ENCODE results near the gene TCL1B.
A peak's percentile ranks its signal among the peaks of the same experiment; 100 is the strongest.
"Not testable (repeated sequence)": the region's sequence is repeated elsewhere in the genome, so short reads cannot be mapped to it uniquely, and the experiment has no call there.

The TCL1B gene

DNA sequence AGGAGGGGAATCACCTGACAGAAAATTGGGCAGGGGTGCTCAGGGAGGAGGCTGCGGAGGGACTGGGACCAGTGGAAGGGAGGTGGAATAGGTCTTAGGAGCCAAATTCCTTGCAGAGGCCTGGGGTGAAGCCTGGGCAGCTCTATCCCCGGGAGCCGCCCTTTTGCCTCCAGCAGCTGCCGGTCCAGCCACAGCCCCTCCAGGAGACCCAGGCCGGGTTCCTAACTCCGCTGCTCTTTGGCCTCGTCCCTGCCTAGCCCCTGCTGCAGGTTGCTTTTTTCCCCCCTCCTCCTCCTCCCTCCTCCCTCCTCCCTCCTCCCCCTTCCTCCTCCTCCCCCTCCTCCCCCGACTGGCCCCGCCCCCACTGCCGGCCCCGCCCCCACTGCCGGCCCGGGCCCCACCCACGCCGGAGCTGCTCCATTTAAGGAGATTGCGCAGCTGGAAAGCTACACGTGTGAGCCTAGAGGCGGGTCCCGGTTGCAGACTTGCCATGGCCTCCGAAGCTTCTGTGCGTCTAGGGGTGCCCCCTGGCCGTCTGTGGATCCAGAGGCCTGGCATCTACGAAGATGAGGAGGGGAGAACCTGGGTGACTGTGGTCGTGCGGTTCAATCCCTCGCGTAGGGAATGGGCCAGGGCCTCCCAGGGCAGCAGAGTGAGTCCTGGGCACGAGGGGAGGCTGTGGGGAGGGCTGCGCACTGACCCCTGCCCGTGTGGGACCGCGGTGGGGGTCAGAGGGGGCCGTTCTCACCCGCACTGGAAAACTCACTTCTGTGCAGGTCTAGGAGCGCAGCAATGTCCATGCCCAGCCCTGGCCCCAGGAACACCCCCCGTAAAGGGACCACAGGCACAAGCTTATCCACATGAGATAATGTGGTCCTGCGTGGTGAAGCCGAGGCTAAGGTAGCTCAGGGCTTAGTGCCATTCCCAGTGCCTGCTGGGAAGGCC, at the start of gene TCL1B:
TCL1B (plus strand) TSS at position 449 of the 945 bp plus-strand sequence; CDS start at position 491, 42 bp downstream.
- DNase-seq, result no peak

- no peak for DNase-seq
Observed at GRCh38 chr14:95644981-95645380, 41.2 kb upstream of the TCL1B start.

- DNase-seq, result no peak
Observed at GRCh38 chr14:95645389-95645996, 40.7 kb upstream of the TCL1B start.

DNA sequence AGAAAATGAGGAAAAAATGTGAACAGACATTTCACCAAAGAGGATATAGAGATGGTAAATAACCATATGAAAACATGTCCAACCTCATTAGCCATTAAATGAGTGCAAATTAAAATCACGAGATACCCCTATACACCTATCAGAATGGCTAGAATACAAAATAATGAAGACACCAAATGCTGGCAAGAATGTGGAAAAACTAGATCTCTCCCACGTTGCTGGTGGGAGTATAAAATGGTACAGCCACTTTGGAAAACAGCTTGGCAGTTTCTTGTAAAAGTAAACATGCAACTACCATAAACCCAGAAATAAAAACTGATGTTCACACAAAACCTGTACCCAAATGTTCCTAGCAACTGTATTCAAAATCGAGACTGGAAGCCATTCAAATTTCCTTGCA, 38.3 kb upstream of the TCL1B start:
- DNase-seq, result no peak

- DNase-seq, result no peak
Observed at GRCh38 chr14:95649230-95649629, 37.0 kb upstream of the TCL1B start.

DNA sequence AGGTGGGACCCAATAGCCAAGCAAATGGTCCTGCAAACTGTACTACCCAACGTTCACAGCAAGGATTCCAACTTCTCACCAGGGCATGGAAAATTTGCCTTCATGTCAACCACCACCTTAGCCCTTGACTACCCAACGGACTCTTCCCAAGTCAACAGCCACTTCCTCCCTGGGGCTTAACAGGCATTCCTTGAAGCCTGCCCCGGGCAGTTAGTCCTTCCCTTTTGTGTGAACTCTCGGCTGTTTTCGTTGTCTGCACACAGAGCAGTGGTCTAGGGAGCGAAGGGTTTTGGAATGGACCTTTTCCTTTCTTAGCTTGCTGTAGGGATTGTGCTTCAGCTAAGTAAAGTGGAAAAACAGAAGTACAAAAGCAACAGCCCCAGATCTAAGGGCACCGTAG, 35.2 kb upstream of the TCL1B start:
- no peak for DNase-seq

- DNase-seq, result no peak
Observed at GRCh38 chr14:95651821-95652583, 34.2 kb upstream of the TCL1B start.

- DNase-seq, result no peak
Observed at GRCh38 chr14:95652690-95653089, 33.5 kb upstream of the TCL1B start.

GRCh38 chr14:95655461-95655860, 30.8 kb upstream of the TCL1B start:
- no peak for DNase-seq

- DNase-seq, result no peak
Observed at GRCh38 chr14:95656634-95657033, 29.6 kb upstream of the TCL1B start.

GRCh38 chr14:95657454-95657853, 28.8 kb upstream of the TCL1B start:
- no peak for DNase-seq

GRCh38 chr14:95659293-95659989, 26.8 kb upstream of the TCL1B start:
- DNase-seq, result no peak

DNA sequence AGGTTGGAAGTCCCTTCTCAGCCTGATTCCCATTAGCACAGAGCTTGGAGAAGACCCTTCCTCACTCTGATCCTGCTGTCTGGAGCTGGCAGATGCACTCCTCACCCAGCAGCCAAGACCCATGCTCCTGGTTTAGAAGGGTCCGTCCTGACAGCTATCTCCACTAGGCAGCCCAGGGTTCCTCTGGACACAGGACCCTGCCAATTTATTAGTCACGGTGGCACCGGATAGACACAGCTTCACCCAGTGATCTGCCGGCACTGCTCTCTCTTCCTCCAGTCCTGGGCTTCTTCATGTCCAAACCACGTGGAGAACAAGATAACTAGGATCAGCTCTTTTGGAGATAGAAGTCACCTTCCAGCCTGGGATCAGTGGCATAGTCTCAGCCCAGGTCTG, 26.2 kb upstream of the TCL1B start:
- DNase-seq, result no peak

DNA sequence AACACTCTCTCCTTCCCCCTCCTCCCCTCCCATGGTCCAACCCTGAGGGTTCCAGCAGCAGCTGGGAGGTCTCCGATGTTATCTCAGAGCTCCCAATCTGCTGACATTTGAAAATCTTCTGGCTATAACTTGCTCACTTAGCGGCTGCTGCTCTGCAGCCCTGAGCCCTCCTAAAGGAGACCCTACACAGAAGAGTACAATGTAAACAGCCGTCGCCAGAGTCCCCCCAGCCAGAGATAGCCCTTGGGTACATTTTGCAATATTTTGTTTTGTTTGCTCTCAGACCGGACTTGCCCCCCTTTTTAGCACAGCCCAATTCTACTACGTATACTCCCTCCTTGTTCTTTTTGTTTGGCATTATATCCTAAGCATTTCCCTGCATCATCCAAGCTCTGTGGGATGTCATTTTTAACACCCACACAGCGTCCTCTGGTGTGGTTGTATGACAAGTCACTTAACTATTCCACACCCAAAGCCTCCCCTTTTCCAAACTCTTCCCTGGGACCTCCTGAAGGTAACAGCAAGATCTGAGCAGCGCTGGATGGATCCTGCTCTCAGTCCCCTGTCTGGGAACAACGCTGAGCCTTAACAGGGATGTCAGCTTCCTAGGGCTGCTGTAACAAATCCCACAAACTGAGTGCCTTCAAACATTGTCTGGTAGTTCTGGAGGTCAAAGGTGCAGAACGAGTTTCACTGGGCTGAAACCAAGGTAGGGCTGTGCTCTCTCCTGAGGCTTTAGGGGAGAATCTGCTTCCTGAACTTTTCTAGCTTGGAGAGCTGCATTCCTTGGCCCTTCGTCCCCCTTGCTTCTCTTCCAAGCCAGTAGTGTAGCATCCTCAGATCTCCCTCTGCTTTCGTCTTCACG, 25.3 kb upstream of the TCL1B start:
- DNase-seq, result peak; percentile 80

- DNase-seq, result no peak
Observed at GRCh38 chr14:95662376-95663186, 23.6 kb upstream of the TCL1B start.

DNA sequence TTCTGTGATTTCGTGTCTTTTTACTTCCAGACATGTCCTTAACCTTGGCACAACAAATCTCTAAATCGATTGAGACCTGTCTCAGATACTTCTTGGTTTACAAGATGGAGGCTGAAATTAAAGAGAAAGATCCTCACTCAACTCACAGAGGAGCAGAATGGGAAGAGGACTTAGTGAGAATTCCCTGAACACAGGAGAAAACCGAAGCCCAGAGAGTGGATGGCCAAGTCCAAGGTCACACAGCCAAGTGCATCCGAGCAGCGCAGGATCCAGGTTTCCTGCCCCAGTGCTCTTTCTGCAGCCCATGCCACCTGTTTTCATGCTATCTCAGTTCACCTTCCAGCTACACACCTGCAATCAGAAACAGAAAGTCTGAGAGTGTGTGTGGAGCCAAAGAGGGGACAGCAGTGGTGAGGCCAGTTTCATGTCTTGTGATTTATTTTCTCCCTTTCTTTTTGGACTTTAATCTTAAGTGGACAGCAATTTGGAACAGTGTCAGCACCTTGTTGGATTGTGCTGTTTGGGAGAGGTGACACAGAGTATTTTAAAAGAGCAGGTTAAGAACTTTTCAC, 22.9 kb upstream of the TCL1B start:
- no peak for DNase-seq

DNA sequence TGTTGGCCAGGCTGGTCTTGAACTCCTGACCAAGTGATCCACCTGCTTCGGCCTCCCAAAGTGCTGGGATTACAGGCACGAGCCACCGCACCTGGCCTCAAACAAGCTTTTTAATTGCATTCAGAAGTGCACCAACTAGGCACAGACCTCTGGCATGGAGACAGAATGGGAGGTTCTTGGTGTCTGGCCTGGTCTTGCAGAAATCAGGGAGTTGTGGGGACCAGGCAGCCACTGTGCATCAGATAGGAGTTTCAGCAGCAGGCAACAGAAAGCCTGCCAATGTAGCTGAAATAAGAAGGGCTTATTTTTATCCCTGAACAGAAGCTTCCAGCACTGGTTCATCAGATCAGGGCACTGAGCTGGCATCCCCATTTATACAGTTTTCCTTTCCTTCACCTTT, 22.2 kb upstream of the TCL1B start:
- no peak for DNase-seq

- DNase-seq, result no peak
Observed at GRCh38 chr14:95664546-95664945, 21.7 kb upstream of the TCL1B start.

DNA sequence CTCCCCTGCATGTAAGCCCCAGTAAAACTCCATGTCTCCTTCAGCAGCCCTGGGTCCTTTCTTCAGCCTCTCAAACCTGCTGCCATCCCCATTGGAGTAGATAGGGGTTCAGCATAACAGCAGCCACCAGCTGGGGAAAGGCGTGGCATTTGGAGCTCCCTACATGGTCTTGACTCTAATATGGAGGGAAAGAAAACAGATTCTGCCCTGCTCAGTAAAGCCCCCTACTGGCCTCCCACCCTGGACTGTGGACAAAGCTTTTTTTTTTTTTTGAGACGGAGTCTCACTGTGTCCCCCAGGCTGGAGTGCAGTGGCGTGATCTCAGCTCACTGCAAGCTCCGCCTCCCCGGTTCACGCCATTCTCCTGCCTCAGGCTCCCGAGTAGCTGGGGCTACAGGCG, 20.7 kb upstream of the TCL1B start:
- not testable (repeated sequence) for DNase-seq

DNA sequence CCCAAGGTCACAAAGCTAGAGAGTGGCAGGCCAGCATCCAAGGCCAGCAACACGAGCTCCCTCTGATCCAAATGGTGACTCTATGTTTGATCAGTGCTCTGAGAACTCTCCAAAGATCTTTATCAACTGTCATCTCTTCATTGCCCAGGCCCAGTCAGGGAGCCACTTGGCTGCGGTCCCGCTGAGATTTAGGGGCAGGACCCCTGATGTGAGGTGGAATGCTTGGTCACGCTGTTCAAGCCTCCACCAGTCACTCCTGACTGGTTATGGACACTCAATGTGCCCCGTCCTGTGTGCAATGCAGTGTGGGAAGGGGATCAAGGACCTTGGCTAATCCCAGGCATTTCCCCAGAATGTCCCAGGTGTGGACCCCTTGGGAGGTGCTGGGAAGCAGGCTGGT, 19.8 kb upstream of the TCL1B start:
- no peak for DNase-seq

DNA sequence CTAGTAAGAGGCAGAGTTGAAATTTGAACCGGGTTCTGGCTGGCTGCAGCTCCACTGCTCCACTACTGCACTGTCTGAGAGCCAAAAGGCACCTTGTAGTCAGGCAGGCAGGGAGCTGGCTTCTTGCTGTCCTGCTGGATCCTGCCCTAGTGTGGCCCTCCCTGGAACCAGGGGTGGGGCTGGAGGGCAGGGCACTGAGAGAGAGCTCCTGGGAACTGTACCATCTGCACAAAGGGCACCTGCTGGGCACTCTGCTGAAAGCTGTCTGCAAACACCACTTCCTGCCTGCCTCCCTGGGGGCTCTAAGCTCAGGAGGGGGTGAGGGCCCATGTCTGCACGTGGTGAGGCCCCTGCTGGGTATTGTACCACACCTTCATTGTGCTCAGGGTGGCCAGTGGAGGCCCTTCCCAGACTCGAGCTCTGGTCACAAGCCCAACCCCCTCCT, 19.0 kb upstream of the TCL1B start:
- no peak for DNase-seq
